ENCODE measurements around the gene FAM76A. TPM values are rescaled to one million over a fixed set of nuclear protein-coding genes. Genes with fewer than 3 reads are reported as not detected.

Gene FAM76A
- total RNA-seq, 1 experiment from 2014 or later = 9.6 TPM

GRCh38 chr1:27755286-27755685 is 29.5 kb downstream of the FAM76A start:
- ChIA-PET CTCF (no interaction called here), RAD21 (ENCODE audit: low non-redundant PET in 1 of 2, low total read pairs in 2 of 2, uncharacterized antibody in 2 of 2, unreplicated experiment in 2 of 2) (no interaction called here)
- BruUV-seq (replicated peaks) = no TSS peak

More at GRCh38 chr1:27755286-27755685, 29.5 kb downstream of the FAM76A start:
- no peaks in the 10 kb centered on the region for H3K9me2 ChIP-seq (ENCODE audit: insufficient read depth)
- H3K27ac ChIP-seq (ENCODE audit: low read depth, low read length) = no peak overlapping the region
- no peak overlapping the region for H3K9ac ChIP-seq (ENCODE audit: low read length)
- no peaks in the 10 kb centered on the region for H3K9me3 ChIP-seq (ENCODE audit: control insufficient read depth in 1 of 2, insufficient read depth in 1 of 2, low read depth in 1 of 2, low read length in 2 of 2)
- DNase-seq (ENCODE audit: low read depth, low spot score) (no peak), ATAC-seq (no peak)
- intact Hi-C loops (cut with micrococcal nuclease) = no loop called here
- no peak overlapping the region for H3K4me3 ChIP-seq (replicated peaks in 1 of 2; ENCODE audit: low read depth in 1 of 2, low read length in 2 of 2)
- H3K79me2 ChIP-seq (ENCODE audit: insufficient read depth, low read length) = no peaks in the 10 kb centered on the region
- no peaks in the 10 kb centered on the region for H3K27me3 ChIP-seq (ENCODE audit: insufficient read depth, low read length)
- no peak overlapping the region for H2AFZ ChIP-seq (ENCODE audit: low read depth, low read length, poor library complexity, severe bottlenecking)
- no peaks in the 10 kb centered on the region for H3K4me1 ChIP-seq (ENCODE audit: control insufficient read depth in 1 of 2, insufficient read depth in 2 of 2, low read length in 2 of 2)
- H3K4me2 ChIP-seq (ENCODE audit: low read length) = no peak overlapping the region
- H4K20me1 ChIP-seq (ENCODE audit: insufficient read depth) = no peaks in the 10 kb centered on the region
- TF ChIP-seq CEBPB (IDR thresholded peaks at IDR 0.05; ENCODE audit: low read depth) (no peak), EGR1 (IDR thresholded peaks at IDR 0.05; ENCODE audit: low read depth) (no peak), RAD21 (IDR thresholded peaks at IDR 0.05; ENCODE audit: low read depth) (no peak), SRF (IDR thresholded peaks at IDR 0.05; ENCODE audit: low read depth) (no peak), CBX3 (IDR thresholded peaks at IDR 0.05; ENCODE audit: low read depth) (no peak), EZH2 (IDR thresholded peaks at IDR 0.05) (no peak), JUND (IDR thresholded peaks at IDR 0.05) (no peak), CTCF (IDR thresholded peaks at IDR 0.05 in 2 of 3, conservative IDR thresholded peaks at IDR 0.05 in 1 of 3; ENCODE audit: borderline replicate concordance in 1 of 3, insufficient read depth in 1 of 3, low read depth in 2 of 3, low read length in 2 of 3) (no peak), SIN3A (IDR thresholded peaks at IDR 0.05; ENCODE audit: low read depth) (no peak), YY1 (IDR thresholded peaks at IDR 0.05; ENCODE audit: extremely low read depth, insufficient replicate concordance, low read depth, low read length) (no peak), EZH2phosphoT487 (IDR thresholded peaks at IDR 0.05; ENCODE audit: borderline replicate concordance) (no peak)
- TF ChIP-seq, protein P1, sequence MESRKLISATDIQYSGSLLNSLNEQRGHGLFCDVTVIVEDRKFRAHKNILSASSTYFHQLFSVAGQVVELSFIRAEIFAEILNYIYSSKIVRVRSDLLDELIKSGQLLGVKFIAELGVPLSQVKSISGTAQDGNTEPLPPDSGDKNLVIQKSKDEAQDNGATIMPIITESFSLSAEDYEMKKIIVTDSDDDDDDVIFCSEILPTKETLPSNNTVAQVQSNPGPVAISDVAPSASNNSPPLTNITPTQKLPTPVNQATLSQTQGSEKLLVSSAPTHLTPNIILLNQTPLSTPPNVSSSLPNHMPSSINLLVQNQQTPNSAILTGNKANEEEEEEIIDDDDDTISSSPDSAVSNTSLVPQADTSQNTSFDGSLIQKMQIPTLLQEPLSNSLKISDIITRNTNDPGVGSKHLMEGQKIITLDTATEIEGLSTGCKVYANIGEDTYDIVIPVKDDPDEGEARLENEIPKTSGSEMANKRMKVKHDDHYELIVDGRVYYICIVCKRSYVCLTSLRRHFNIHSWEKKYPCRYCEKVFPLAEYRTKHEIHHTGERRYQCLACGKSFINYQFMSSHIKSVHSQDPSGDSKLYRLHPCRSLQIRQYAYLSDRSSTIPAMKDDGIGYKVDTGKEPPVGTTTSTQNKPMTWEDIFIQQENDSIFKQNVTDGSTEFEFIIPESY (IDR thresholded peaks at IDR 0.05; ENCODE audit: extremely low read depth, insufficient replicate concordance, low read length) = no peak
- POLR2A ChIA-PET = no interaction called here
- no peaks in the 10 kb centered on the region for H3K36me3 ChIP-seq (ENCODE audit: control insufficient read depth in 1 of 2, insufficient read depth in 2 of 2, low read length in 2 of 2)
